GM19463 (cell line): ENCODE measurements around the gene PTDSS2.

ENCODE experiments used
- ATAC-seq: cut with Tn5 transposase; IDR thresholded peaks from one replicate; pipeline ENCODE4 v1.9.1; 2021; ENCODE audit warnings: mild to moderate bottlenecking, moderate library complexity; ENCODE audit not compliant: unreplicated experiment

Gene PTDSS2

DNA sequence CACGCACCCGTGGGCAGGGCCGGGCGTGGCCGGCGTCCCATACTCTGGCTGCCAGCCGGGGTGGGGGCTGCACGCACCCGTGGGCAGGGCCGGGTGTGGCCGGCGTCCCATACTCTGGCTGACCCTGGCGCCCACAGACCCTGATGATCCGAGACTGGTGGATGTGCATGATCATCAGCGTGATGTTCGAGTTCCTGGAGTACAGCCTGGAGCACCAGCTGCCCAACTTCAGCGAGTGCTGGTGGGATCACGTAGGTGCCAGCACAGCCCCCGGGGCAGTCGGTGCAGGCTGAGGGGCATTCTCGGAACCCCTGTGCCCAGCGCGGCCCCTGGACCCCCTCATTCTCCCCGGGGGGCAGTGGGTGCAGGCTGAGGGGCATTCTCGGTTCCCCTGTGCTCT lies 38.0 kb downstream of the PTDSS2 start:
- no peak for ATAC-seq

DNA sequence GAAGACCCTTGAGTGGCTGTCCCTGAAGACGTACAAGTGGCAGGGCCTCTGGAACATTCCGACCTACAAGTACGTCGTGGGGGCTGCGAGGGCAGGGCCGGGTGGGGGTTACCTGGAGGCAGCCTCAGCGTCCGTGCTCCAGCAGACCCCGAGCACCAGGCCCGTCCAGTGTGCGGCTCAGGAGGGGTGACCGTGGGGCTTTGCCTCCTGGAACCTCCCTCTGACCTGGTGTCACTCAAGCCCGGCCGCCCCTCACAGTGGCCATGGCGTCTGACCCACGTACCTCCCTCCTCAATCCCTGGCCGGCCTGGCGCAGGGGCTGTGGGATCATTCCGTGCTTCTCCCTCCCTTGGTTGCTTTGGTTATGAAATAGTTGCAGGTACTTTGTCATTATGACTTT lies 38.5 kb downstream of the PTDSS2 start:
- no peak for ATAC-seq

DNA sequence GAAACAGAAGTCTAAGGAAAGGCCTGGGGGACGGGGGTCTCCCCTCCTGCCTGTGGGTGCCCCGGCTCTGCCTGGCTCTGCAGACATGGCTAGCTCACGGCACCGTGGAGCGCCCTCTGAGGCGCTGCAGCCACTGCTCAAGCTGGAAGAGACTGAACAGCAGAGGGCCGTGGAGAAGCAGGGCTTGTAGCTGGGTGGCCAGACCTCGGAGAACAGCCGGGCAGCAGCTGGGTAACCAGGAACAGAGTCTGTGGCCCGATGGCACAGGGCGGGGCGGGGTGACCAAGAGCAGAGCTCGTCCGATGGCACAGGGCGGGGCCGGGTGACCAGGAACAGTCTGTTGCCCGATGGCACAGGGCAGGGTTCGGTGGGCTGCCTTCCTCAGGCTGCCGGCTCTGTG lies 38.9 kb downstream of the PTDSS2 start:
- ATAC-seq = no peak

DNA sequence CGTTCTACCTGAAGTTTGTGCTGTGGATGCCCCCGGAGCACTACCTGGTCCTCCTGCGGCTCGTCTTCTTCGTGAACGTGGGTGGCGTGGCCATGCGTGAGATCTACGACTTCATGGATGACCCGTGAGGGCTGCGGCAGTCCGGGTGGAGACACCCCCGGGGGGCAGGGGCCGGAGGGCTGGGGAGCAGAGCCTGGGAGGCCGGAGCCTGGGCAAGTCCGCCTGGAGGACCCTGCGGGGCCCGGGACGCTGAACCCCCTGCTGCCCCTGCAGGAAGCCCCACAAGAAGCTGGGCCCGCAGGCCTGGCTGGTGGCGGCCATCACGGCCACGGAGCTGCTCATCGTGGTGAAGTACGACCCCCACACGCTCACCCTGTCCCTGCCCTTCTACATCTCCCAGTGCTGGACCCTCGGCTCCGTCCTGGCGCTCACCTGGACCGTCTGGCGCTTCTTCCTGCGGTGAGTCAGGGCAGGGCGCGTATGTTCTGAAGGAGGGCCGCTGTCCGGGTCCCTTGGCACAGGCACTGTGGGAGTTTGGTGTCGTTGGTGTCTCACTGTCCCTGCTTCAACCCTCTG lies 39.6 kb downstream of the PTDSS2 start:
- no peak for ATAC-seq

DNA sequence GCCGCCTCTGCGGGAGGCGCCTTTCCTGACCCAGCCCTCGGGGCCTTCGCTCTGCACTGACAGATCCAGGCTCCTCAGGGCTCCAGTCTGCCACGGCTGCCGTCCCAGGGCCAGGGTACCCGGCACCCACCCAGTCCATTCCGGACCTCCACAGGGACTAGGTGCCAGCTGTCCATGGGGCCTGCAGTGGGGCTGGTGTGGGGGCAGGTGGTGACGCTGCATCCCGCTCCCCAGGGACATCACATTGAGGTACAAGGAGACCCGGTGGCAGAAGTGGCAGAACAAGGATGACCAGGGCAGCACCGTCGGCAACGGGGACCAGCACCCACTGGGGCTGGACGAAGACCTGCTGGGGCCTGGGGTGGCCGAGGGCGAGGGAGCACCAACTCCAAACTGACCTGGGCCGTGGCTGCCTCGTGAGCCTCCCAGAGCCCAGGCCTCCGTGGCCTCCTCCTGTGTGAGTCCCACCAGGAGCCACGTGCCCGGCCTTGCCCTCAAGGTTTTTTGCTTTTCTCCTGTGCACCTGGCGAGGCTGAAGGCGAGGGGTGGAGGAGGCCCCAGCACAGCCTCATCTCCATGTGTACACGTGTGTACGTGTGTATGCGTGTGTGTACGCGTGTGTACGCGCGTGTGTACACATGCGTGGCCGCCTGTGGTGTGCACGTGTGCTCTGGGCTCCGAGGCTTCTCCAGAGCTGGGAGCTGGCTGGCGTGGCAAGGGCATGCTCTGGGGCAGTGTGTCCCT lies 40.3 kb downstream of the PTDSS2 start:
- no peak for ATAC-seq

DNA sequence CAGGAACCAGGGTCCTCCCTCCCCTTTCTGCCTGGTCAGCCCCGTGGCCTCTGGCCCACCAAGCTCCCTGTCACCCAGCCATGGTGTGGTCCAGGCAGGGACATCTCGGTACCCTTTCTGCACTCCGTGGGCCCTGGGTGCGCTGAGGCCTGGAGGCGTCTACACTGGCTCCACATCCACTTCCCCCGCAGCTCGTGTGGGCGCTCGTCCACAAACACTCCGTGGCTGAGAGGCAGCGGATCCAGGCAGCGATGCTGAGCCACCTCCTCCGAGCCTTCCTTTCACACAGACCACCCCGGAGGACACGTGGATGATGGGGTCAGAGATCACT lies 40.8 kb downstream of the PTDSS2 start:
- no peak for ATAC-seq

DNA sequence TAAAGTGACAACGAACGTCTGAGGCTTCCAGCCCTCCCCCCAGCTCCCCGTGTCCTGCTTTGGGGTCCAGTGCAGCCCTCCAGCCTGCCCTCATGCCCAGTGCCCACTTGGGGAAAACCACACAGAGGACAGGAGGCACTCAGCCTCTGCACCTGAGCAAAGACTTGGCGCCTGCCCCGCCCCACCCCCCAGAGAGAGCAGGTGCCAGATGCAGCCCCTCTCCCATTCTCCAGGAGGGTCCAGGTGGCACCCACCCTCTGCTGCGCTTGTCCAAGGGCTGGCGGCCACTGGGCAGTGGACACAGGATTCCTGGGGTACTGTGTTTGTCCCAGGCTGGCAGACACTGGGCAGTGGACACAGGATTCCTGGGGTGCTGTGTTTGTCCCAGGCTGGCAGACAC lies 41.3 kb downstream of the PTDSS2 start:
- ATAC-seq = no peak

DNA sequence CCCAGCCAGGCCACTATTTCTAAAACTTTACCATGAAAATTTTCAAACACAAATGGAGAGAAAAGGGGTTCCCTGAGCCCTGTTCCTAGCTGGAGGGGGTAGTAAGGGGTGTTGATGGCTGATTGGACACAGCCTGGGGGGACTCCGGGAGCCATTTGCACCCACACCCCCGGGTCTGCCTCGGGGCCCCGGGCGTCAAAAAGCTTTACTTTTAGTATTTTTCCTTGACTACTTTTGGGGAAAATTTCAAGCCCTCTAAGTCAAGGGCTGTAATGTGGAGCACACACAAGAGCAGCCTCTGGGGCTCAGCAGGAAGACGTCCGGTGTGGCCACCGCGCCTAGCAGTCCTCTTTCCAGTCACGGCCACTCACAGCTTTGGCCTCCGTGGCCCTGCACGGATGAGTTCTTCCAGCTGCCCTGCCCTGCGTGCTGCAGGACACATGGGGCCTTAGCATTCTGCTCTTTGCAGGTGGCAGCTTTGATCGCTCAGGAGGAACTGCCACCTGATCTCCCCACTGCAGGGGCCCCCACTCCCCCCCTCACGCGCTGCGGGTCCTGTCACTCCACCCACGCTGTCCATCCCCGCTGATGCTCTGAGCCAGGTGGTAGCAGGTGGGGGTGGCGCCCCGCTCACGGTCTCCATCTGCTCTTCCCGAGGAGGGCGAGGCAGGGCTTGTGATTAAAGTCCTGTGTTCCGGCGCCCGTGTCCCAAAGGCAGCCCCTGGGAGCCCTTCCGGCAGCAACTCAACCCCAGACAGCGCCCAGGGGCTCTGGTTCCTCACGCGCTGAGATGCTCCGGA lies 42.5 kb downstream of the PTDSS2 start:
- ATAC-seq = no peak

DNA sequence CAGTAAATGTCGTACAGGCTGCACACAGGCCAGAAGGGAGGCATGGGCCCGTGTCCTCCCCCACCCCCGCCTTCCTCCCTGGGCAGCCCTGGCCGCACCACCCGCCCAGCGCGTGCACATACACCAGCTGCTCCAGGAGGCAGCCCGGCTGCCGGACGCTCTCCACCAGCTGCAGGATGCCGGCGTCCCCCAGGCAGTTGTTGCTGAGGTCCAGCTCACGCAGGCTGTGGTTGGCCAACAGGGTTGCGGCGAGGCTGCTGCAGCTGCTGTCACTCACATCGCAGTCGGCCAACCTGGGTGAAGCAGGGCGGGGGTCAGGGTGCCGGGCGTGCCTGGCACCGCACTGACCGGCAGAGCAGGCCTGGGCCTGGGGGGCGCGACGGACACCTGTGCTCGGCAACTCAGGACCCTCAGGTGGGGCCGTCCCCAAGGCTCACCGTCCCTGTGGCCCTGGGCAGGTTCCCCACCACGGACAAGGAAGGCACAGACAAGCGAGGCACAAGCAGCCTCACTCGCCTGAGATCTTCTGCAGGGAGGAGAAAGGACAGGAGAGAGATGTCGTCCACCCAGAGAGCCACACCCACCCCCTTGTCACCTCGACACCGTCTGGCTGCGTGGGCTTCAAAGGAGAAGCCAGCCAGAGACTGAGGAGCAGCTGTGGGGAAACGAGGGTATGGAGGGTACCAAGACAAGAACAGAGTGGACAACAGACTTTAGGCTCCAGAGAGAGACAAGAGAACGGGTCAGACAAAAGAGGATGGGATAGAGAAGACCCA lies 44.9 kb downstream of the PTDSS2 start:
- ATAC-seq = no peak

DNA sequence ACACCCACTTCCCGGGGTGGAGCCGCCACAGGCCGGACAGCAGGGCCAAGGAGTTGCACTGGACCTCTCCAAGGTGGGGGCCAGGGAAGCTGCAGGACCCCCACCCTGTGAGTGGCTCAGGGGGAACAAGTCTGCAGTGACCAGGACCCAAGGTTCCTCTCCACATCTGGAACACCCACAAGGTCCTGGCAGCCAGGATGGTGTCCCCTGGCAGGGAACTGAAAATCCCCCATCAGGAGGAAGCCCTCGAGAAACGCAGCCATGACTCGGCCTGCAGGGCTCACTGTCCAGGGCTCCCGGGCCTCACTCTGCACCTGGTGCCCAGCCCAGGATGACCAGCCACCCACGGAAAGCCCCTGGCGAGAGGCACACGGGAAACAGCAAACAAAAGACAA lies 45.5 kb downstream of the PTDSS2 start:
- ATAC-seq = no peak

DNA sequence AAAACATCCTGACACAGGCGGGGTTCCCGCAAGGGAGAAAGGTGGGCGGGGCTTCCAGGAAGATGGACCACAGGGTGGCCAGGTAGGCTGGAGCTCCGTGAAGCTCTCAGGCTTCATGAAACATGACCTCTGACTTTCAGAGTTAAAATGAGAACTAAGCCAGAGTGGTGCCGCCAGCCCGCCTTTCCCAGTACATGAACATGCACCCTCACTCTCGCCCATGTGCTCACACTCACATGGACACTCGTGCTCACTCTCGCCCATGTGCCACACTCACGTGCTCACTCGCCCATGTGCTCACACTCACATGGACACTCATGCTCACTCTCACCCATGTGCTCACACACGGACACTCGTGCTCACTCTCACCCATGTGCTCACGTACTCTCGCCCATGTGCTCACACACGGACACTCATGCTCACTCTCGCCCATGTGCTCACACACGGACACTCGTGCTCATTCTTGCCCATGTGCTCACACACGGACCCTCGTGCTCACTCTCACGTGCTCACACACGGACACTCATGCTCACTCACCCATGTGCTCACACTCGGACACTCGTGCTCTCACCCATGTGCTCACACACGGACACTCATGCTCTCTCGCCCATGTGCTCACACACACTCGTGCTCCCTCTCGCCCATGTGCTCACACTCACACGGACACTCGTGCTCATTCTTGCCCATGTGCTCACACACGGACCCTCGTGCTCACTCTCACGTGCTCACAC lies 46.9 kb downstream of the PTDSS2 start:
- ATAC-seq = no peak

DNA sequence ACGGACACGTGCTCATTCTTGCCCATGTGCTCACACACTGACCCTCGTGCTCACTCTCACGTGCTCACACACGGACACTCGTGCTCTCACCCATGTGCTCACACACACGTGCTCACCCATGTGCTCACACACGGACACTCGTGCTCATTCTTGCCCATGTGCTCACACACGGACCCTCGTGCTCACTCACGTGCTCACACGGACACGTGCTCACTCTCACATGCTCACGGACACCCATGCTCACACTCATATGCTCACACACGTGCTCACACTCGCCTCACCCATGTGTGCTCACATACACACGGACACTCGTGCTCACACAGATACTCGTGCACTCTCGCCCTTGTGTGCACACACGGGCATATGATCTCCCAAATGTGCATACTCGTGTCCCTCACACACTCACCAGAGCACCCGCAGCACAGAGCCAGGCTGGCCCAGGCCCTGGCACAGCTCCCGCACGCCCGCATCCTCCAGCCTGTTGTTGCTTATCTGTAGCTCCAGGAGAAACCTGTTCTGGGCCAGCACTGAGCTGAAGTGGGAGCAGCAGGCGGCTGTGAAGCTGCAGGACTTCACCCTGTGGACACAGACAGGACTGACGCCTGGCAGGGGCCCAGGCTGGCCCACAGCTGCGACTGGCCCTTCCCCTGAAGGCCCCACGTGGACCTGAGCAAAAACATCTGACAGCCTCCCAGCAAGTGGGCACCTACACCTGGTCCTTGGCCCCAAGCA lies 47.7 kb downstream of the PTDSS2 start:
- no peak for ATAC-seq

DNA sequence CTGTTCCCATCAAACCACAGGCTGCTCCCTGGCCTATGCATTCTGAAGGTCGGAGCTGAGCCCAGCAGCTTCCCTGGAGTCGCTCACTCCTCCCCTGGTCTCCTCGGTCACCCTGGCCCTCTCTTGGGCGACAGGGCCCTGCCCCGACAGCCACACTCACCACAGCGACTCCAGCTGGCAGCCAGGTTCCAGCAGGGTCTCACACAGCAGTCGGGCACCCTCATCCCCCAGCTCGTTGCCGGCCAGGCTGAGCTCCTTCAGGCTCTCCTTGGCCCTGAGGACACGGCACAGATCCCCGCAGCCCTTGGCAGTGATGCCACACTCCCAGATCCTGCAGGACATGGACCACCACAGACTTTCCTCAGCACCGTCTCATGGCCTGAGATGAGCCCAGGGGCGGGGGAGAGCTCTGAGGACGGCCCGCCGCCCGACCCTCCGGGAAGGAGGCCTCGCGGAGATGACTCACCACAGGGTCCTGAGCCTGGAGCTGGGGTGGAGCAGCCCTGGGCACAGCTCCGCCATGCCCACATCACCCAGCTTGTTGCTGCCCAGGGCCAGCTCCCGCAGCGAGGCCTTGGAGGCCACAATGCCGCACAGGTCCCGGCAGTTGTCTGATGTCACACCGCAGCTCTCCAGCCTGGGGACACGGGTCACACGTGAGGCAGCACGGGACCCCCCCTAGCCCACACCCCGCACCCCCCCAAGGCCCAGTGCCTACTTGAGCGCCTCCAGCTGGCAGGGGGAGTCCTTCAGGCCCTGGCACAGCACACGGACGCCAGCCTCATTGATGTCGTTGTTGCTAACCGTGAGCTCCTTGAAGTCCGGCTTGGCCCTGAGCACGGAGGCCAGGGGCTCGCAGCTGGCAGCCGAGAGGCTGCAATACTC lies 48.5 kb downstream of the PTDSS2 start:
- ATAC-seq = no peak

DNA sequence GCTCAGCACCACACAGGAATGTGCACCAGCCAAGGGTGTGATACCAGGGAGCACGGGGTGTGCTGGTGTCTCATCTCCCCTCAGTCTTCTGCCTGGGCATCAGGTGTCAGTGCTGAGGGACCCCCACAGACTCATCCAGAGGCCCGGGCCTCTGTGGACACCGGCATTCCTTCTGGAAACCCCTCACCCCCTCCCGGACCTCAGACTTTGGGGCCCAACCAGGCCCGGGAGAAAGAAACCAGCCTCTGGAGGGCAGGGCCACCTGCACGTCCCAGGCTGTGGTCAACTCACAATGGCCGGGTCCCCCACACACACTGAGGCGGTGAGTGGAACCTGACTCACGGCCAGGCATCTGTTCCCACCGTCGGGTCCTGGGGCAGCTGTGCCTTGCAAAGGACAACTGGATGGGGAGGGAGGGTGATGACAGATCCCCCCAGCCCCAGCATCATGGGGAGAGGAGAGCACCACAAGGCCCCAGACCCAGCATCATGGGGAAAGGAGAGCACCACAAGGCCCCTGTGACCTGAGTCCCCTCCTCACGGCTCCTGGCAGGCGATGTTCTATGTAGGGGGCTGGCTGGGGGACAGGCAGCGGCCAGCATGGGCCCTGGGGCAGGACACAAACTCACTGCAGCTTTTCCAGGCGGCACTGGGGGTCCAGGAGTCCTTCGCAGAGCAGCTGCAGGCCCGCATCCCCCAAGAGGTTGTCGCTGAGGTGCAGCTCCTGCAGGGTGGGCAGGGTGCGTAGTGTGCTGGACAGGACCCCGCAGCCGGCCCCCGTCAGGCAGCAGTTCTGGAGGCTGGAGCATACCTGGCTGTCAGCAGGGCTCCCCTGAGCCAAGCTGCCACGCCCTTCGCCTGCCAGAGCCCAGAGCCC lies 49.4 kb downstream of the PTDSS2 start:
- ATAC-seq = no peak

DNA sequence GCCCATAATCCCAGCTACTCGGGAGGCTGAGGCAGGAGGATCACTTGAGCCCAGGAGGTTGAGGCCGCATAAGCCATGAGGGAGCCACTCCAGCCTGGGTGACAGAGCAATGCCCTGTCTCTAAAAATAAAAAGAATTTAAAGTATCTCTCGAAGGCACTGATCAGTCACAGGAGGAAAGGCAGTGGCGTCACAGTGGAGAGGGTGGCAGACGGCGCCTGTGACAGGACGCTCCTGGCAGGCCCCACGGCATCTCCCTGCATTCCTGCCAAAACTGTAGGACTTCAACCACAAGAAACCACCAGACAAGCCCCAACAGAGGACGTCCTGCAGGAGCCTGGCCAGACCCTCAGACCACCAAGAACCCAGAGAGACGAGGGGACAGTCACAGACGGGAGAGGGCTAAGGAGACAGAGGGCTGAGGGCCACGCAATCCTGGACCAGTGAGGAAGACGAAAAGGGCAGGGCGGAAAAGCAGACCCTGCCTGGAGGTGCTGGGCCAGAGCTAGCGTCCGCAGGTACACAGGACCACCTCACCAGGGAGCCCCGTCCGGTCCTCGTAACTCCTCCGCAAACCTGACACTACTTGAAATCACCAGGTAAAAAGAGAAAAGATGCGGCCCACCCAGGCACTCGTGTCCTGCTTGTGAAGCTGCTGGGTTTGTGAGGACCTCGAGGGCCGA lies 51.1 kb downstream of the PTDSS2 start:
- ATAC-seq = no peak

DNA sequence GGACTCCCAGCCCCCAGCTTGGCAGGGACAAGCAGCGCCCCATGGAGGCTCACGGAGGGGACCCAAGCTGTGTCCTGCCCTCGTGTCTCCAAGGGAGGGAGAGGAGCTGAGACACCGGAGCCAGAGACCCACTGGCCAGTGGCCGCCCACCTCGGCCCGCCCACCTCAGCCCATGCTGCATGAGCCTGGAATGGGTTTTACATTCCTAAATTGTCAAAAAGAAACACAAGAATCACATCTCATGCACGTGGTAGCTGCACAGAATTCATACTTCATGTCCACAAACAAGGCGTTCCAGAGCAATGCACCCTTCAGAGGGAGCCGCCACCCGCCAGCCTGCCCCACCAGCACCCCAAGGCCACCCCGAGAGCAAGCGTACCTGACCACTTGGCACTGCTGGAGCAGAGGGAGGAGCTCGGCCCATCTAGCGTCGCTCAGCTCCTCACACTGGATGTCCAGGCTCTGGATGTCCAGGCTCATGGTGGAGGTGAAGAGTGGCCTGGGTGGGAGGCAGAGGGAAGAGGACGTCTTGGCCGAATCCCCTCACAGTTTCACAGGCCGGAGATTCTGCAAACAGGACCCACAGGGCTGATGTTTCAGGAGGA lies 51.7 kb downstream of the PTDSS2 start:
- ATAC-seq = no peak
